Vagina (tissue), 2 donors: Measurements from ENCODE around the gene PRKG2.

Experiments
- CTCF ChIP-seq, 3 experiments: fragments of 450-650 bp in 2 of 3; fragments of 200-600 bp in 1 of 3; sonication (generic) in 1 of 3; IDR thresholded peaks; one replicate each; pipeline ENCODE4 v1.5.1; 2017 to 2019; ENCODE audit warnings: antibody characterized with exemption in 3 of 3, mild to moderate bottlenecking in 2 of 3, moderate library complexity in 2 of 3
- POLR2A ChIP-seq, 2 donors: fragments of 450-650 bp; IDR thresholded peaks; one replicate each; pipeline ENCODE4 v1.6.1; 2017; ENCODE audit warnings: antibody characterized with exemption in 2 of 2, mild to moderate bottlenecking in 2 of 2, moderate library complexity in 2 of 2

- no peak for TF ChIP-seq CTCF (IDR thresholded peaks at IDR 0.05)
- no peak for TF ChIP-seq POLR2A (IDR thresholded peaks at IDR 0.05)
These were observed 79.5 kb downstream of the PRKG2 start for GRCh38 chr4:81135501-81135900.
